Gastroesophageal sphincter (tissue), 3 donors: Measurements from ENCODE around the gene KLHDC8A.

Experiments
- CTCF ChIP-seq, 4 experiments: fragments of 200-600 bp in 2 of 4; fragments of 450-650 bp in 2 of 4; sonication (generic) in 1 of 4; IDR thresholded peaks; one replicate each; pipeline ENCODE4 v1.5.1; 2017 to 2019; ENCODE audit warnings: antibody characterized with exemption in 4 of 4, mild to moderate bottlenecking in 2 of 4, moderate library complexity in 2 of 4
- EP300 ChIP-seq: sonication (generic); formaldehyde crosslinking; IDR thresholded peaks from one replicate; pipeline ENCODE4 v1.6.1; 2017; ENCODE audit warnings: antibody characterized with exemption, mild to moderate bottlenecking
- POLR2AphosphoS5 ChIP-seq: sonication (generic); formaldehyde crosslinking; IDR thresholded peaks from one replicate; pipeline ENCODE4 v1.6.1; 2017; ENCODE audit warnings: antibody characterized with exemption

DNA sequence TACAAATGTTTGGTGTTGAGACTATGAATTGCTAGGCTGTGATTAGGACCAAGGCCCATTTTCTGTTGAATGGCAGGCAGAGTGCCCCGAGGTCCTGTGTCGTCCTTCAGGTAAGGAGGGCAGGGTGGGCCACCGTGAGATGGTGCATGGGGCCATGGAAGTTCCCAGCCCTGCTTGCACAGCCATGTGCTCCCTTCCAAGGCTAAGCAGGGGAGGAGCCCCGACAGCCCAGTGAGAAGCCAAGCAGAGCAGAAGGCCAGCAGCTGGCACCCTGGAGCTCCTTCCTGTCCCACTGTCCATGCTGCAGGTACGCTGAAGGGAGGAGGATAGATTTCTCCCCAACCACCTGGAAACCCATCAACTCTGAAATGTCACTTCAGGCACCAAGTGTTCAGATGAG is 27.0 kb downstream of the KLHDC8A start:
- TF ChIP-seq CTCF (IDR thresholded peaks at IDR 0.05) (no peak), EP300 (no peak), POLR2AphosphoS5 (no peak)
